GM12892 (cell line): ENCODE measurements around the gene ZNF213.

Source experiments
- POLR2A ChIP-seq: IDR thresholded peaks from 2 replicates; pipeline ENCODE4 v1.6.1; 2011; ENCODE audit warnings: low read depth, low read length, control low read depth
- POLR2AphosphoS5 ChIP-seq: IDR thresholded peaks from 2 replicates; pipeline ENCODE4 v1.6.1; 2011; ENCODE audit warnings: low read depth, low read length, control low read depth
- TAF1 ChIP-seq: IDR thresholded peaks from 2 replicates; pipeline ENCODE4 v1.6.1; 2011; ENCODE audit warnings: low read depth, mild to moderate bottlenecking, control low read depth, low read length, borderline replicate concordance

DNA sequence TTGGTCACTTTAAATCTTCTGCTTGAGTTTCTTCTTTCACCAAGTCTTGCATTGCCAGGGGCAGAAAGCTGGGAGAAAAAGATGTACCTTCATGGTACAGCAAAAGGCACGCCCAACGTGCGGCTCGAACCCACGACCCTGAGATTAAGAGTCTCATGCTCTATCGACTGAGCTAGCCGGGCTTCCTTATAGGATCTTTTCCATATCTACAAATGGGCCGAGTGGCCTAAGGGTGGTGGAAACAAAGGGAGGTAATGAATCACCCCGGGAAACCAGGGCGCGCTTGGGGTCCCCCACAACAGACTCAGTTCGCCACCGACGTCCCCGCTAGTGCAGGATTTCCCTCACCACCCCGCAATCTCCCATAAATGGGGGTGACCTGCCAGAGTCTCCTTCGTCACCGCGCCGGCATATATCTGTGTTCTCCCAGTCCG lies 45.6 kb downstream of the ZNF213 start:
- TF ChIP-seq TAF1 (no peak), POLR2A (no peak), POLR2AphosphoS5 (no peak)
